K562 (cell line): ENCODE data around the gene NUDT21. TPM values are rescaled to one million over a fixed set of nuclear protein-coding genes. Genes with fewer than 3 reads are reported as not detected.

Experiments
- BRD9 ChIP-seq: fragments of 450-650 bp; IDR thresholded peaks from 2 replicates; pipeline ENCODE4 v1.6.1; 2018; ENCODE audit warnings: low read depth; ENCODE audit not compliant: partially characterized antibody
- CCNT2 ChIP-seq: IDR thresholded peaks from 2 replicates; pipeline ENCODE4 v1.6.1; 2011; ENCODE audit warnings: borderline replicate concordance, low read depth, mild to moderate bottlenecking, moderate library complexity, mixed read lengths, low read length; ENCODE audit not compliant: insufficient read length; ENCODE audit errors: extremely low read depth
- EGR1 ChIP-seq: fragments of 450-650 bp; conservative IDR thresholded peaks from 2 replicates; pipeline ENCODE4 v1.6.1; 2017; ENCODE audit warnings: mild to moderate bottlenecking
- ESRRA ChIP-seq: fragments of 450-650 bp; IDR thresholded peaks from 2 replicates; pipeline ENCODE4 v1.6.1; 2014; ENCODE audit warnings: low read depth, mild to moderate bottlenecking, moderate library complexity, borderline replicate concordance
- FOXP4 ChIP-seq: sonication (generic); formaldehyde crosslinking; IDR thresholded peaks from 2 replicates; pipeline ENCODE4 v1.8.0; 2022; ENCODE audit warnings: mild to moderate bottlenecking, missing genetic modification reagents, borderline replicate concordance
- GATAD2B ChIP-seq: fragments of 450-650 bp; IDR thresholded peaks from 2 replicates; pipeline ENCODE4 v1.6.1; 2017; ENCODE audit warnings: mild to moderate bottlenecking, borderline replicate concordance
- KDM1A ChIP-seq, 2 experiments: fragments of 450-650 bp; IDR thresholded peaks; 2 replicates each; pipeline ENCODE4 v1.6.1; 2016; ENCODE audit warnings: mild to moderate bottlenecking in 2 of 2
- L3MBTL2 ChIP-seq: fragments of 450-650 bp; IDR thresholded peaks from 2 replicates; pipeline ENCODE4 v1.6.1; 2016; ENCODE audit warnings: mild to moderate bottlenecking, moderate library complexity
- NFIX ChIP-seq: fragments of 250-450 bp; sonication (Bioruptor Pico); IDR thresholded peaks from 2 replicates; pipeline ENCODE4 v1.4.0; 2020; ENCODE audit warnings: low read depth, mild to moderate bottlenecking, moderate library complexity
- NONO ChIP-seq, 2 experiments: fragments of 200-400 bp in 1 of 2; fragments of 450-650 bp in 1 of 2; formaldehyde crosslinking in 1 of 2; IDR thresholded peaks; 2 replicates each; pipeline ENCODE4 v1.6.1; 2017; ENCODE audit warnings: low read depth in 2 of 2, mild to moderate bottlenecking in 2 of 2, moderate library complexity in 2 of 2, low read length in 1 of 2
- POLR3G ChIP-seq: IDR thresholded peaks from 2 replicates; pipeline ENCODE4 v1.6.1; 2011; ENCODE audit not compliant: insufficient read length, insufficient replicate concordance; ENCODE audit errors: extremely low read depth
- PPARD ChIP-seq: fragments of 250-450 bp; sonication (Bioruptor Pico); IDR thresholded peaks from 2 replicates; pipeline ENCODE4 v1.8.0; 2022; ENCODE audit warnings: inconsistent platforms, mild to moderate bottlenecking, moderate library complexity
- STAG1 ChIP-seq: sonication (generic); formaldehyde crosslinking; IDR thresholded peaks from 2 replicates; pipeline ENCODE4 v1.5.0; 2020; ENCODE audit warnings: missing genetic modification reagents, borderline replicate concordance
- TCF7 ChIP-seq: sonication (generic); IDR thresholded peaks from 2 replicates; pipeline ENCODE4 v1.6.1; 2016; ENCODE audit warnings: antibody characterized with exemption, borderline replicate concordance
- ZBTB12 ChIP-seq: fragments of 250-450 bp; sonication (Bioruptor Pico); IDR thresholded peaks from 2 replicates; pipeline ENCODE4 v1.4.0; 2020
- ZBTB33 ChIP-seq: sonication (generic); formaldehyde crosslinking; IDR thresholded peaks from 2 replicates; pipeline ENCODE4 v1.8.1; 2023; ENCODE audit warnings: mild to moderate bottlenecking, missing genetic modification reagents
- ZBTB7A ChIP-seq: IDR thresholded peaks from 2 replicates; pipeline ENCODE4 v1.6.1; 2011; ENCODE audit warnings: low read depth, mild to moderate bottlenecking, low read length, moderate library complexity, borderline replicate concordance; ENCODE audit not compliant: control insufficient read depth
- polyA plus RNA-seq, 8 experiments: library from polyadenylated mRNA; depleted of rRNA in 4 of 8; stranded (reverse) in 5 of 8; unstranded in 3 of 8; fragments of >200 nt; fragmentation: Nextera tagmentation in 2 of 8; fragmentation: Illumina TruSeq in 1 of 8; extraction: Ambion mirVana in 2 of 8; extraction: Trizol in 1 of 8; gene quantifications; 2 replicates each; pipeline versions ENCODE4 v1.2.1 to v1.2.3, GENCODE V29; 2011 to 2014; ENCODE audit warnings: inconsistent platforms in 1 of 8, missing spikeins in 1 of 8
- total RNA-seq, 7 experiments: library from RNA; depleted of rRNA in 6 of 7; stranded (reverse); fragments of >200 nt in 6 of 7; fragmentation: Illumina TruSeq in 2 of 7; extraction: Trizol in 2 of 7; gene quantifications; 2 replicates each; pipeline versions ENCODE4 v1.2.1 to v1.2.3, GENCODE V29; 2011 to 2021; ENCODE audit warnings: low replicate concordance in 1 of 7
- TF ChIP-seq, protein P1 (sequence below): fragments of 200-800 bp; sonication (Bioruptor generic); IDR thresholded peaks from 2 replicates; pipeline ENCODE4 v1.6.1; 2017; ENCODE audit warnings: missing genetic modification characterization, missing compliant biosample characterization

The NUDT21 gene
- total and polyA plus RNA-seq, 9 of the 15 experiments (the other 6 are each of a cell fraction or from before 2014, with no cell fraction given) = 62.4 to 218 (median 121) TPM

- TF ChIP-seq POLR3G (no peak), ESRRA (no peak), CCNT2 (peak; percentile 21), TCF7 (no peak), KDM1A (IDR thresholded peaks at IDR 0.05) (no peak), EGR1 (peak; percentile 29; the same call in 1 of the 2 replicates), FOXP4 (CRISPR knock-in tag) (no peak), NONO (IDR thresholded peaks at IDR 0.05; ENCODE audit: low read depth in 2 of 2, low read length in 1 of 2) (peak; percentile 12 to 51; a peak in 1 of 4 replicates), ZBTB33 (CRISPR knock-in tag) (no peak), ZBTB7A (peak; percentile 92), STAG1 (CRISPR knock-in tag) (no peak), GATAD2B (no peak), BRD9 (no peak), PPARD (CRISPR knock-in tag) (no peak), NFIX (CRISPR knock-in tag) (no peak), L3MBTL2 (0 out of 2 replicates have a peak, but pooled peaks have one; percentile 11), ZBTB12 (CRISPR knock-in tag) (no peak)
- TF ChIP-seq, protein P1, sequence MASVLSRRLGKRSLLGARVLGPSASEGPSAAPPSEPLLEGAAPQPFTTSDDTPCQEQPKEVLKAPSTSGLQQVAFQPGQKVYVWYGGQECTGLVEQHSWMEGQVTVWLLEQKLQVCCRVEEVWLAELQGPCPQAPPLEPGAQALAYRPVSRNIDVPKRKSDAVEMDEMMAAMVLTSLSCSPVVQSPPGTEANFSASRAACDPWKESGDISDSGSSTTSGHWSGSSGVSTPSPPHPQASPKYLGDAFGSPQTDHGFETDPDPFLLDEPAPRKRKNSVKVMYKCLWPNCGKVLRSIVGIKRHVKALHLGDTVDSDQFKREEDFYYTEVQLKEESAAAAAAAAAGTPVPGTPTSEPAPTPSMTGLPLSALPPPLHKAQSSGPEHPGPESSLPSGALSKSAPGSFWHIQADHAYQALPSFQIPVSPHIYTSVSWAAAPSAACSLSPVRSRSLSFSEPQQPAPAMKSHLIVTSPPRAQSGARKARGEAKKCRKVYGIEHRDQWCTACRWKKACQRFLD (CRISPR knock-in tag) = 0 out of 2 replicates have a peak, but pooled peaks have one; percentile 35
These were observed 26.2 kb downstream of the NUDT21 start (continued) for GRCh38 chr16:56424791-56425438.
